Activated CD8-positive, alpha-beta memory T cell treated with anti-CD3 and anti-CD28 coated beads, Interleukin-2, amount 50 U/mL, for 1 hour (primary cell): ENCODE measurements around the gene RPL38.

Experiments
- DNase-seq: peaks from one replicate; pipeline ENCODE4 v3.0.0-alpha.2; 2020; ENCODE audit errors: extremely low read depth

RPL38 gene

GRCh38 chr17:74203439-74204240 is at the start of gene RPL38:
Gene RPL38 (plus strand): TSS chr17:74203678. CDS start chr17:74203956, 278 bp downstream.
- DNase-seq: peak; percentile 87

GRCh38 chr17:74153821-74154430 is 49.6 kb upstream of the RPL38 start:
- DNase-seq: no peak

GRCh38 chr17:74156878-74157277 is 46.6 kb upstream of the RPL38 start:
- no peak for DNase-seq

GRCh38 chr17:74157366-74157765 is 46.1 kb upstream of the RPL38 start:
- DNase-seq: no peak

- no peak for DNase-seq
These were observed 44.7 kb upstream of the RPL38 start for GRCh38 chr17:74158761-74159160.

- DNase-seq: no peak
These were observed 44.1 kb upstream of the RPL38 start for GRCh38 chr17:74159226-74159840.

- DNase-seq: no peak
These were observed 42.6 kb upstream of the RPL38 start for GRCh38 chr17:74160656-74161502.

GRCh38 chr17:74161503-74161875 is 42.0 kb upstream of the RPL38 start:
- no peak for DNase-seq

GRCh38 chr17:74163271-74163821 is 40.1 kb upstream of the RPL38 start:
- no peak for DNase-seq

- no peak for DNase-seq
These were observed 39.6 kb upstream of the RPL38 start for GRCh38 chr17:74163836-74164235.

GRCh38 chr17:74164446-74165045 is 38.9 kb upstream of the RPL38 start:
- no peak for DNase-seq

GRCh38 chr17:74165797-74166365 is 37.6 kb upstream of the RPL38 start:
- no peak for DNase-seq

- DNase-seq: no peak
These were observed 32.6 kb upstream of the RPL38 start for GRCh38 chr17:74170924-74171323.

GRCh38 chr17:74172700-74173099 is 30.8 kb upstream of the RPL38 start:
- DNase-seq: no peak

- no peak for DNase-seq
These were observed 26.9 kb upstream of the RPL38 start for GRCh38 chr17:74176546-74177001.

GRCh38 chr17:74177018-74177450 is 26.4 kb upstream of the RPL38 start:
- DNase-seq: no peak

GRCh38 chr17:74179576-74179975 is 23.9 kb upstream of the RPL38 start:
- DNase-seq: no peak

GRCh38 chr17:74180336-74180735 is 23.1 kb upstream of the RPL38 start:
- no peak for DNase-seq

- DNase-seq: no peak
These were observed 22.1 kb upstream of the RPL38 start for GRCh38 chr17:74181341-74181740.

GRCh38 chr17:74182041-74182723 is 21.3 kb upstream of the RPL38 start:
- DNase-seq: no peak
